Anterior cingulate cortex (tissue), 58 donors: ENCODE data around the gene CCNDBP1.

Source experiments
- DNase-seq, 58 donors: peaks; one replicate each; lab custom pipeline; 2025; lab: John Stamatoyannopoulos, UW

Gene CCNDBP1

DNA sequence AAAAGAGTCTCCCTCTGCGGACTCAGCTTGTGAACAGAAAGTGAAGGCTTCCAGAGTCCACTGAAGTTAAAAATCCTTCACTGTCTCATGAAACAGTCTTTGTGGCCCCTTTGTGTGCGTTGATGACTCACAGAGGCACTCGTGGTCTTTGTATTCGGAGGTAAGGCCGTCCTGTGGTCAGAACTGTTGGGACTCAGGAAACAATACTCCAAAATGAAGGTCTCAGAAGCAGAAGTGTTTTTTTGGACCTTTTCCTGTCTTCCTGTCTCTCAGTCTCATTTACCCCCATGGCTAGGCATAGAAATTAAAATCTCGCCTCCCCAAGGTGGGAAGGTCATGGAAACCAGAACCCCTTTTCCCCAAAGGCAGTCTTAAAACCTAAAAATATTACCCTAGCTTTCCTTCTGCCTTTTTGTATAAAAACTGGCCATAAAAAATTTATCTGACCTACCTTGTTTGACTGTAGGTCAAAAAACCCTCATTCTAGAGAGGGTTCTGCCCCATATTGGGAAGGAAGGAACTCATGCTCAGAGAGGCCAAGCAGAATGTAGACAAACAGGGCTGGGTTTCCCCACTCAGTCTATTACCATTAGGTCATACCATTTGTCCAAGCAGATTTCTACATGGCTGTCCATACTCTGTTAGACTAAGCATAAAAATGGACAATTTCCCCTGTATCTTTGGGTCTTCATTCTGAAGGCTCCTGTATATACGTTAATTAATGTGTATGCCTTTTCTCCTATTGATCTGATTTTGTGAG lies 54.7 kb downstream of the CCNDBP1 start:
- DNase-seq, result no peak

DNA sequence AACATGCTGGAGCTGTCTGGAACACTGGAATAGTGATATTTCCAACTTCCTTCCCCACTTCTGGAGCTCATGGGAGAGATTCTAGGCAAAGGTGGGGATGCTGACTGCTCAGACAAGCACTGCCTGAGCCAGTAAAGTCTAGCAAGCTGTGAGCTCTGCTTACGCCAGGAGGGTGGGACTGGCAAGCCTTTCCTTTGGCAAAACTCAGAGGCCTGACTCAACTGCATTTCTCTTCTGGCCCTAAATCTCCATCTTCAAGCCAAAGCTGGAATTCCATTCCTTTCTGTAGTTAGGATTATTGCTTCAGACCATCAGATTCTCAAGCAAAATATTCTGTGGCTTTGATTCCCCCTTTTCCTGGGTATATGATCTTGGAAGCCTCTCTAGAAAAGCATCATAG lies 55.9 kb downstream of the CCNDBP1 start:
- peak in 19 of 58 donors; percentile 3 to 64 (median 21) for DNase-seq

DNA sequence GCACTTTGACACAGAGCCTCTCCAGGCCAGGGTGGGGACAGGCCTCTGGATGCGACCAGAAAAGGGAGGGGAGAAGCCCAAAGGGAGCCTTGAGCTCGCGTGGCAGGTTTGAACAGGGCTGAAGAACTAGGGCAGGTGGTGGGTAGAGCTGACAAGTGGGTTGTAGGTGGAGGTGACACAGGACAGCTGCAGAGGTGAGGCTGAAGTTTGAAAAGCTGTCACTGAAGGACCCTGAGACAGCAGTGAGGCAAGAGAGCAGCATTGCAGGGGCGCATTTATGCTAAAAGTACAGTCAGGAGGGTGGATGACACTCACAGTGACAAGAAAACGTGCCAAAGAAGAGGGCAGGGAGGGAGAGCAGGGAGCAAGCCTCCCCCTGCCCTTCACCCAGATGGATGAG lies 57.4 kb downstream of the CCNDBP1 start:
- DNase-seq, result no peak

DNA sequence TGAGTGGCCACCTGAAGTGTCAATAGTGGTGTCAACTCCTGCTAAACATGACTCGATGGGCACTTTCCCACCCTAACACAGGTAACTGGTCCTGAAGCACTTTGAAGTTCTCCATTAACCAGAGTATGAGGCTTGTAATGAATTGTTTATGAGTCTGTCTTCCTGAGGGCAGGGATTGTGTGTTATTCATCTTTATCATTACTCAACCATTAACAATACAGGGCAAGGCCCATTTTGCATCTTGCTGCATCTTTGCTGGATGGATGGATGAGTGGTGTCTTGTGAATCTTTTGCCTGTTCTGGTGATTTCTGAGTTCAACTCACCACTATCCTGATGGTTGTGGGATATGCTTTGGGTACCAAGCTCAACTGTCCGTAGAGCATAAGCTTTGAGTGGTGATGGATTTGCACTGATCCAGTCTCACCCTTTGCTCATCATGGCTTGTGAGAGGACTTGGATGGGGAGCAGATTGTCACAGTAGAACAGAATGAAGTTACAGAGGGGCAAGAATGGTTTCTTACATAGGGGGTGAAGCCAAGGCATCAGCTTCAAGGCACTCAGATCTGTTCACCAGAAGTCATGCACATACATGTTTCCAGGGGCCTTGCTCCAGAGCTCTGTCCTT lies 57.9 kb downstream of the CCNDBP1 start:
- no peak for DNase-seq

DNA sequence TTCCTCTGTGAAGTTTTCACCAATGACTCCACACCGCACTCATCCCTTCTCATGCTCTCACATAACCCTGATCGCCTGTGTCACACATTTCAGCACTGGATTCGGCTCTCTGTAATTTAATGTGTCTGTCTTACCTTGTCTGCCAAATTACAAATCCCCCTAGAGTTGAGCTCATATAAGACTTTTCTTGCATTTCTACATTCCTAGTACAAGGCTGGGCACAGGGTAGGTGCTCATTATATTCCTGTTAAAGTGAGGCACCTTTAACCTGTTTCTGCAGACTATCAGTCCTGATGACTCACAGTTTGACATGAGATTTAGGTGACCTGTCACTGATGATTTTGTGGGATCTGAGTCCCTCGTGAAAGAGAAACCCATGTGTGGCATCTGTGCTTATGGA lies 58.9 kb downstream of the CCNDBP1 start:
- no peak for DNase-seq

DNA sequence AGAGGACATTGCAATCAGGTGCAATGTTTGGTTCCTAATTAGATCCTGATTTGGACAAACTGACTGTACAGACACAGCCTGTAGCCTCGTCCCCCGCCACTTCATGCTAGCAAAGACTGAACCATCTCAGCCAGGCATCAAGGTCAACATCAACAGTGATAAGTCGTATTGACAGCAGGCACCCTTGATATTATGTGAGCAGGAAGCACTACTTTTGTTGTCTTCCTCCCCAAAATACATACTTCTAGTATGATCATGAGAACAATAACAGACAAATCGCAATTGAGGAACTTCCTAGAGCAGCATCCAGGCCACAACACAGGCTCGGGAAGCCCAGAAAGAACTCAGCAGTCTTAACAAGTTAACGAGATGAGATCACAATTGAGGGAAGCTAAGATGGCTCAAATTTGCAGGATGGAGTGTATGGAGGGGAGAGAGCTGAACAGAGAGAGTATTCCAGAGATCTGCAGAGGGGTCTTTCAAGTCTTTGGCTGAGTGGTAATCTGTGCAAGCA lies 61.1 kb downstream of the CCNDBP1 start:
- no peak for DNase-seq
